Measurements from ENCODE around the gene GLT8D1. TPM values are rescaled to one million over a fixed set of nuclear protein-coding genes. Genes with fewer than 3 reads are reported as not detected.
A peak's percentile ranks its signal among the peaks of the same experiment; 100 is the strongest.

Gene GLT8D1
- total RNA-seq, 4 donors from 2014 or later, result 7.9 to 141 (median 48.9) TPM

DNA sequence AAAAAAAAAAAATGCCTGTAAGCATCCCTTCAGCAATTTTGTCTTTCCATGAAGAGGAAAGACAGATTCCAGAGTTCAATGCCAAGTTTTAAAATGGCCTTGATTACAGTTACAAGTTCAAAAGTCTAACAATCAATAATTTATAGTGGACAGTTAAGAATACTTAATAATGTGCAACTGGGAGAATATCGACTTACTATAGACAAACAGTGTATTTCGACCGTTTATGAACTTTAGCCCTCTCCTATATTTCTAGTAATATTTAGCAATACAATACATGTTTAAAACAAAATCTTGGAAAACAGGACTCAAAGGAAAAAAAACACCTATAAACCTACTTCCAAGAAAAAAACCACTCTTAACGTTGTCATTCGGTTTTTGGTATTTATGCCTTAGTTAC is 21.4 kb downstream of the GLT8D1 start:
- Histone ChIP-seq H3K9me3 (no peaks in the 10 kb centered on the region), H3K4me3 (no peak overlapping the region), H3K27me3 (no peaks in the 10 kb centered on the region), H3K27ac (peak overlapping the region; percentile 97 to 99), H3K36me3 (no peaks in the 10 kb centered on the region), H3K4me1 (peaks cover 3 to 10% of the 10 kb centered on the region in 2 donors)
- TF ChIP-seq POLR2A (IDR thresholded peaks at IDR 0.05), result no peak
- TF ChIP-seq, protein P1, sequence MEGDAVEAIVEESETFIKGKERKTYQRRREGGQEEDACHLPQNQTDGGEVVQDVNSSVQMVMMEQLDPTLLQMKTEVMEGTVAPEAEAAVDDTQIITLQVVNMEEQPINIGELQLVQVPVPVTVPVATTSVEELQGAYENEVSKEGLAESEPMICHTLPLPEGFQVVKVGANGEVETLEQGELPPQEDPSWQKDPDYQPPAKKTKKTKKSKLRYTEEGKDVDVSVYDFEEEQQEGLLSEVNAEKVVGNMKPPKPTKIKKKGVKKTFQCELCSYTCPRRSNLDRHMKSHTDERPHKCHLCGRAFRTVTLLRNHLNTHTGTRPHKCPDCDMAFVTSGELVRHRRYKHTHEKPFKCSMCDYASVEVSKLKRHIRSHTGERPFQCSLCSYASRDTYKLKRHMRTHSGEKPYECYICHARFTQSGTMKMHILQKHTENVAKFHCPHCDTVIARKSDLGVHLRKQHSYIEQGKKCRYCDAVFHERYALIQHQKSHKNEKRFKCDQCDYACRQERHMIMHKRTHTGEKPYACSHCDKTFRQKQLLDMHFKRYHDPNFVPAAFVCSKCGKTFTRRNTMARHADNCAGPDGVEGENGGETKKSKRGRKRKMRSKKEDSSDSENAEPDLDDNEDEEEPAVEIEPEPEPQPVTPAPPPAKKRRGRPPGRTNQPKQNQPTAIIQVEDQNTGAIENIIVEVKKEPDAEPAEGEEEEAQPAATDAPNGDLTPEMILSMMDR (IDR thresholded peaks at IDR 0.05), result no peak
- no peak for DNase-seq
- intact Hi-C loops (cut with DNase I; ENCODE audit: low total_unique reads), result no loop called here

DNA sequence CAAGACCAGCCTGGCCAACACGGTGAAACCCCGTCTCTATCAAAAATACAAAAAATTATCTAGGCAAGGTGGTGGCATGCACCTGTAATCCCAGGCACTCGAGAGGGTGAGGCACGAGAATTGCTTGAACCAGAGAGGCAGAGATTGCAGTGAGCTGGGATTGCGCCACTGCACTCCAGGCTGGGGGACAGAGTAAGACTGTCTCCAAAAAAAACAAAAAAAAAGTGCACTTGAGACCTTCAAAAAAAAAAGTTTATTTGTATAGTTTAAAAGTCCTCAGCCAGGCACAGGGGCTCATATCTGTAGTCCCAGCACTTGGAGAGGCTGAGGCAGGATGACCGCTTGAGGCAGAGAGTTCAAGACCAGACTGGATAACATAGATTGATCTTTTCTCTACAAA is 22.0 kb downstream of the GLT8D1 start:
- peaks cover 3 to 10% of the 10 kb centered on the region in 2 donors for H3K4me1 ChIP-seq
- intact Hi-C loops (cut with DNase I; ENCODE audit: low total_unique reads), result no loop called here
- no peaks in the 10 kb centered on the region for H3K27me3 ChIP-seq
- TF ChIP-seq, protein P1 (IDR thresholded peaks at IDR 0.05), result no peak
- TF ChIP-seq POLR2A (IDR thresholded peaks at IDR 0.05), result no peak
- no peak for DNase-seq
- H3K27ac ChIP-seq, result peak overlapping the region; percentile 54 to 74
- no peak overlapping the region for H3K4me3 ChIP-seq
- H3K36me3 ChIP-seq, result no peaks in the 10 kb centered on the region
- H3K9me3 ChIP-seq, result no peaks in the 10 kb centered on the region

DNA sequence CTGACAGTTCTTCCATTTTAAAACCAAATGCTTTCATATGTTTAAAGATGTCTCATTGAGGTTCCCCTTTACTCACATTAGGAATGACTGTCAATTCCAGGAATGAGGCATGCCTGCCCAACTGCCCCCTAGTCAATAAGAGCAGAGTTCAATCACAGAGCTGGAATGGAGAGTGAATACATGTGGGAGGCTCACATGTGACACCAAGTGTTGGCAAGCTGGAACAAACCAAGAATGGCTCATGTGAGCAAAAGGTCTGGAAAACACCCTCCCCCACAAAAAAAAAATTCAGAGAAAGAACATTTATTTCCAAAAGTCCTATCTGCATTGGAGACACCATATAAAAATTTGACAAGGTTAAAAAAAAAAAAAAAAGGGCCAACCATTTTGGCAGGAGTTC is 23.6 kb downstream of the GLT8D1 start:
- H3K4me3 ChIP-seq, result no peak overlapping the region
- TF ChIP-seq, protein P1 (IDR thresholded peaks at IDR 0.05), result no peak
- TF ChIP-seq POLR2A (IDR thresholded peaks at IDR 0.05), result no peak
- no peaks in the 10 kb centered on the region for H3K9me3 ChIP-seq
- H3K27ac ChIP-seq, result peak overlapping the region; percentile 54 to 74
- H3K27me3 ChIP-seq, result no peaks in the 10 kb centered on the region
- intact Hi-C loops (cut with DNase I; ENCODE audit: low total_unique reads), result no loop called here
- H3K36me3 ChIP-seq, result no peaks in the 10 kb centered on the region
- H3K4me1 ChIP-seq, result peaks cover 3 to 10% of the 10 kb centered on the region in 2 donors
- peak; percentile 27 to 39 for DNase-seq

DNA sequence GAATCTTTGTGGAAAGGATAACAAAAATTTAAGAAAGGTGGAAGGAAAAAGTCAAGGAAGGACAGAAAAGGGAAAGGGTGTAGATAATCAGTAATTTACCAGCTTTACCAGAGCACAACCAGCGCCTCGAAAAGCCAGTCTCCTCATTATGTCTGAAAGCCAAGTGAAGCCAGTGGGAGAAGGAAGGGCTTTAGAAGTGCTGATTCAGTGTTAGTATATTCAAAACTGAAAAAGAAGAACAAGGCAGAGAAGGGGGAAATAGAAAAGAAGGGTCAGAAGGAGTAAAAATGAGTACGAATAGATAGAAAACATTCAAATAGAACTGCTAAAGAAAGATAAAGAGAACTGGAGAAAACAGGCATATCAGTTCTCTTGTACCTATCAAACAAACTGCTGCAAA is 24.0 kb downstream of the GLT8D1 start:
- Histone ChIP-seq H3K9me3 (no peaks in the 10 kb centered on the region), H3K4me3 (no peak overlapping the region), H3K36me3 (no peaks in the 10 kb centered on the region), H3K27me3 (no peaks in the 10 kb centered on the region), H3K4me1 (peaks cover 3 to 10% of the 10 kb centered on the region in 2 donors), H3K27ac (peak overlapping the region; percentile 54 to 74)
- no peak for TF ChIP-seq POLR2A (IDR thresholded peaks at IDR 0.05)
- TF ChIP-seq, protein P1 (IDR thresholded peaks at IDR 0.05), result no peak
- intact Hi-C loops (cut with DNase I; ENCODE audit: low total_unique reads), result no loop called here
- no peak for DNase-seq

DNA sequence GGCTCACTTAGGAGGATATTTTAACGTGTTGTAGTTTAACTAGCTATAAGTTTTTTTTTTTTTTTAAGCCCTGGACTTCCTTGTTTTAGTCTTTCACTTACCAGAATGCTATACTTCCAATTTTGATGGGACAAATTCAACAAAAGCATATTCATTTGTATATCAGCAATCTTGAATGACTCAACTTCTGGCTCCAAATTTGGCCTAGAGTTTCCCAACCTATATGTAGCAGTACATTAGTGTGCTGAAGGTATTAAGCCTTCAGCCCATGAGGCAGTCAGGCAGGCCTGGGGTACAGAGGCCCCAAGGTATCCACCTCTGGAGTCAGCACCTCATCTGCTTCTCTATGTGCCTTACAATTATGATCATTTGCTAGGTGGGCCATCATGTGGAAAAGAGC is 25.8 kb downstream of the GLT8D1 start:
- DNase-seq, result no peak
- H3K27ac ChIP-seq, result peak overlapping the region in 1 of 2 donors; percentile 74
- H3K4me1 ChIP-seq, result peaks cover 3 to 10% of the 10 kb centered on the region in 2 donors
- no peaks in the 10 kb centered on the region for H3K36me3 ChIP-seq
- intact Hi-C loops (cut with DNase I; ENCODE audit: low total_unique reads), result no loop called here
- H3K9me3 ChIP-seq, result no peaks in the 10 kb centered on the region
- no peak for TF ChIP-seq POLR2A (IDR thresholded peaks at IDR 0.05)
- TF ChIP-seq, protein P1 (IDR thresholded peaks at IDR 0.05), result no peak
- no peak overlapping the region for H3K4me3 ChIP-seq
- H3K27me3 ChIP-seq, result no peaks in the 10 kb centered on the region
